Hepatocyte (in vitro differentiated cells): ENCODE measurements around the gene CEBPZ. TPM values are rescaled to one million over a fixed set of nuclear protein-coding genes. Genes with fewer than 3 reads are reported as not detected.

Experiments used
- DNase-seq: peaks from one replicate; pipeline ENCODE4 v3.0.0-alpha.2; 2016; ENCODE audit warnings: low spot score
- H2AFZ ChIP-seq: fragments of 200-600 bp; sonication (generic); 2 replicates; pipeline ENCODE4 v1.6.0; 2016; ENCODE audit warnings: antibody characterized with exemption, mild to moderate bottlenecking
- H3K27ac ChIP-seq: fragments of 200-600 bp; sonication (generic); 2 replicates; pipeline ENCODE4 v1.5.1; 2016; ENCODE audit warnings: mild to moderate bottlenecking
- H3K27me3 ChIP-seq: fragments of 200-600 bp; sonication (generic); 2 replicates; pipeline ENCODE4 v1.6.1; 2016
- H3K36me3 ChIP-seq: fragments of 200-600 bp; sonication (generic); replicated peaks from 2 replicates; pipeline ENCODE4 v1.5.1; 2016; ENCODE audit warnings: low read depth; ENCODE audit not compliant: insufficient read depth
- H3K4me1 ChIP-seq: fragments of 200-600 bp; sonication (generic); 2 replicates; pipeline ENCODE4 v1.5.1; 2016; ENCODE audit warnings: mild to moderate bottlenecking, moderate library complexity; ENCODE audit not compliant: insufficient read depth
- H3K4me2 ChIP-seq: fragments of 200-600 bp; sonication (generic); 2 replicates; pipeline ENCODE4 v1.6.0; 2016
- H3K4me3 ChIP-seq: fragments of 200-600 bp; sonication (generic); 2 replicates; pipeline ENCODE4 v1.5.1; 2016; ENCODE audit warnings: mild to moderate bottlenecking
- H3K79me2 ChIP-seq: fragments of 200-600 bp; sonication (generic); 2 replicates; pipeline ENCODE4 v1.6.0; 2017; ENCODE audit warnings: mild to moderate bottlenecking
- H3K9me2 ChIP-seq: fragments of 200-600 bp; sonication (generic); replicated peaks from 2 replicates; pipeline ENCODE4 v1.6.0; 2017; ENCODE audit warnings: mild to moderate bottlenecking; ENCODE audit not compliant: insufficient read depth
- H3K9me3 ChIP-seq: fragments of 200-600 bp; sonication (generic); 2 replicates; pipeline ENCODE4 v1.5.1; 2016; ENCODE audit warnings: low read depth, mild to moderate bottlenecking
- H4K20me1 ChIP-seq: fragments of 200-600 bp; sonication (generic); 2 replicates; pipeline ENCODE4 v1.6.0; 2016; ENCODE audit warnings: mild to moderate bottlenecking; ENCODE audit not compliant: insufficient read depth, poor library complexity, severe bottlenecking
- CTCF ChIP-seq: fragments of 200-600 bp; sonication (generic); IDR thresholded peaks from 2 replicates; pipeline ENCODE4 v1.5.1; 2016; ENCODE audit warnings: antibody characterized with exemption, mild to moderate bottlenecking; ENCODE audit not compliant: poor library complexity
- EZH2 ChIP-seq: fragments of 200-600 bp; sonication (generic); IDR thresholded peaks from 2 replicates; pipeline ENCODE4 v1.6.1; 2016; ENCODE audit warnings: antibody characterized with exemption, mild to moderate bottlenecking, borderline replicate concordance
- EZH2phosphoT487 ChIP-seq: fragments of 200-600 bp; sonication (generic); IDR thresholded peaks from one replicate; pipeline ENCODE4 v1.6.1; 2018; ENCODE audit warnings: antibody characterized with exemption, mild to moderate bottlenecking, low read depth, moderate library complexity; ENCODE audit not compliant: unreplicated experiment, severe bottlenecking
- WGBS: methylation state at CpG from one replicate; pipeline ENCODE4 v1.1.6; 2016; ENCODE audit warnings: low lambda C conversion rate; ENCODE audit errors: missing lambda C conversion rate; 5-methylcytosine and 5-hydroxymethylcytosine counted together
- polyA plus RNA-seq: library from polyadenylated mRNA; unstranded; fragments of >200 nt; fragmentation: Nextera tagmentation; extraction: Ambion mirVana; gene quantifications from 2 replicates; pipeline ENCODE4 v1.2.1, GENCODE V29; 2016
- total RNA-seq: library from RNA; depleted of rRNA; stranded (reverse); fragments of >200 nt; gene quantifications from 2 replicates; pipeline ENCODE4 v1.2.3, GENCODE V29; 2014

The CEBPZ gene
- total and polyA plus RNA-seq, 2 experiments from 2014 or later, result 21.5 to 40.3 TPM

GRCh38 chr2:37153224-37153623 is 78.2 kb downstream of the CEBPZ start:
- TF ChIP-seq CTCF (no peak), EZH2phosphoT487 (no peak), EZH2 (no peak)
- Histone ChIP-seq H3K79me2 (peaks cover 69% of the 10 kb centered on the region), H3K4me1 (no peaks in the 10 kb centered on the region), H3K36me3 (no peaks in the 10 kb centered on the region), H3K4me3 (no peak overlapping the region), H4K20me1 (peaks cover 12% of the 10 kb centered on the region), H2AFZ (no peak overlapping the region), H3K9me2 (no peaks in the 10 kb centered on the region), H3K4me2 (no peak overlapping the region), H3K27me3 (no peaks in the 10 kb centered on the region), H3K27ac (no peak overlapping the region), H3K9me3 (no peaks in the 10 kb centered on the region)
- DNase-seq, result no peak
- WGBS, result 77% methylated on average over 5 of the region's 5 CpGs

Other genes starting within 250 kb of the CEBPZ start
- gene HEATR5B, start 147.2 kb downstream of the CEBPZ start, total RNA-seq, result 24.1 and 25.1 TPM in 2 replicates
- gene HEATR5B, start 147.2 kb downstream of the CEBPZ start, polyA plus RNA-seq, result 5.1 and 8.7 TPM in 2 replicates
- gene GPATCH11, start 147.1 kb downstream of the CEBPZ start, total RNA-seq, result 4.3 and 7.0 TPM in 2 replicates
- 2.8 and 3.1 TPM in 2 replicates for gene GPATCH11, start 147.1 kb downstream of the CEBPZ start, polyA plus RNA-seq
- gene EIF2AK2, start 74.6 kb downstream of the CEBPZ start, total RNA-seq, result 35.6 and 38.4 TPM in 2 replicates
- 22.2 and 27.8 TPM in 2 replicates for gene EIF2AK2, start 74.6 kb downstream of the CEBPZ start, polyA plus RNA-seq
- not detected in 2 replicates for gene SULT6B1, start 42.9 kb downstream of the CEBPZ start, total RNA-seq
- not detected in 2 replicates for gene SULT6B1, start 42.9 kb downstream of the CEBPZ start, polyA plus RNA-seq
- 11.0 and 14.8 TPM in 2 replicates for gene CEBPZOS, start 35.1 kb downstream of the CEBPZ start, total RNA-seq
- 13.7 and 17.1 TPM in 2 replicates for gene CEBPZOS, start 35.1 kb downstream of the CEBPZ start, polyA plus RNA-seq
- 14.7 and 17.7 TPM in 2 replicates for gene NDUFAF7, start 62 bp upstream of the CEBPZ start, total RNA-seq
- gene NDUFAF7, start 62 bp upstream of the CEBPZ start, polyA plus RNA-seq, result 11.8 and 17.1 TPM in 2 replicates
- gene PRKD3, start 93.2 kb upstream of the CEBPZ start, total RNA-seq, result 35.9 and 36.4 TPM in 2 replicates
- gene PRKD3, start 93.2 kb upstream of the CEBPZ start, polyA plus RNA-seq, result 17.3 and 20.7 TPM in 2 replicates
- gene QPCT, start 113.0 kb upstream of the CEBPZ start, total RNA-seq, result 2.0 TPM in 1 of 2 replicates, not detected in the other
- gene QPCT, start 113.0 kb upstream of the CEBPZ start, polyA plus RNA-seq, result 0.36 and 0.81 TPM in 2 replicates